ENCODE results near the gene ZNF610. TPM values are rescaled to one million over a fixed set of nuclear protein-coding genes. Genes with fewer than 3 reads are reported as not detected.

ZNF610 gene
- total and polyA plus RNA-seq, 5 experiments from 2014 or later: 0.97 to 7.5 (median 3.2) TPM

- H3K9me3 Mint-ChIP-seq: peaks cover 0 to 98% (median 65%) of the 10 kb centered on the region in 9 donors
- no peak overlapping the region for H3K4me3 Mint-ChIP-seq
- POLR2A ChIA-PET: no interaction called here
- H3K36me3 Mint-ChIP-seq: peaks cover 73 to 97% (median 78%) of the 10 kb centered on the region in 3 donors
- H3K27me3 Mint-ChIP-seq: no peaks in the 10 kb centered on the region
- no peaks in the 10 kb centered on the region for H3K4me1 Mint-ChIP-seq
- DNase-seq (no peak), ATAC-seq (no peak)
- H3K27ac Mint-ChIP-seq: no peak overlapping the region
Measured at GRCh38 chr19:52410276-52410675, 74.2 kb downstream of the ZNF610 start.

GRCh38 chr19:52415711-52416110 lies 79.7 kb downstream of the ZNF610 start:
- DNase-seq: no peak
- POLR2A ChIA-PET: no interaction called here
- Mint-ChIP-seq H3K4me1 (no peaks in the 10 kb centered on the region), H3K27ac (no peak overlapping the region), H3K9me3 (peaks cover 0 to 94% (median 57%) of the 10 kb centered on the region in 9 donors), H3K27me3 (no peaks in the 10 kb centered on the region), H3K4me3 (no peak overlapping the region), H3K36me3 (peaks cover 25 to 65% (median 65%) of the 10 kb centered on the region in 3 donors)
- no peak for ATAC-seq

Other genes with a start within 250 kb of the ZNF610 start
- 10 to 100 TPM; 39.4 to 46.1 TPM for gene ZNF841, start 240.5 kb upstream of the ZNF610 start, total RNA-seq
- gene ZNF841, start 240.5 kb upstream of the ZNF610 start, polyA plus RNA-seq: 1 to 10 TPM; 1.2 to 5.0 (median 1.5) TPM
- gene ZNF616, start 196.3 kb upstream of the ZNF610 start, total RNA-seq: 10 to 100 TPM; 15.5 to 16.7 TPM
- gene ZNF616, start 196.3 kb upstream of the ZNF610 start, polyA plus RNA-seq: 1 to 10 TPM; 2.3 to 6.7 (median 4.9) TPM
- gene ZNF836, start 164.6 kb upstream of the ZNF610 start, total RNA-seq: 10 to 100 TPM; 45.7 to 46.6 TPM
- gene ZNF836, start 164.6 kb upstream of the ZNF610 start, polyA plus RNA-seq: 10 to 100 TPM; 10.2 to 19.8 (median 12.8) TPM
- 100 to 1,000 TPM; 184 TPM for gene PPP2R1A, start 146.2 kb upstream of the ZNF610 start, total RNA-seq
- gene PPP2R1A, start 146.2 kb upstream of the ZNF610 start, polyA plus RNA-seq: 100 to 1,000 TPM; 148 to 174 (median 170) TPM
- 10 to 100 TPM; 61.0 to 67.2 TPM for gene ZNF766, start 66.7 kb upstream of the ZNF610 start, total RNA-seq
- 10 to 100 TPM; 49.6 to 70.5 (median 61.8) TPM for gene ZNF766, start 66.7 kb upstream of the ZNF610 start, polyA plus RNA-seq
- gene ZNF480, start 39.1 kb upstream of the ZNF610 start, total RNA-seq: 10 to 100 TPM; 27.3 to 28.2 TPM
- 10 to 100 TPM; 22.6 to 30.2 (median 29.1) TPM for gene ZNF480, start 39.1 kb upstream of the ZNF610 start, polyA plus RNA-seq
- gene ZNF880, start 33.7 kb downstream of the ZNF610 start, total RNA-seq: 10 to 100 TPM; 46.5 to 57.9 TPM
- gene ZNF880, start 33.7 kb downstream of the ZNF610 start, polyA plus RNA-seq: 10 to 100 TPM; 38.7 to 46.8 (median 40.4) TPM
- gene ZNF528, start 61.6 kb downstream of the ZNF610 start, total RNA-seq: 10 to 100 TPM; 57.9 to 62.4 TPM
- 10 to 100 TPM in 2 of 3 donors, 1 to 10 TPM in 1; 9.2 to 12.4 (median 11.0) TPM for gene ZNF528, start 61.6 kb downstream of the ZNF610 start, polyA plus RNA-seq
- gene ZNF534, start 92.9 kb downstream of the ZNF610 start, total RNA-seq: not detected
- gene ZNF534, start 92.9 kb downstream of the ZNF610 start, polyA plus RNA-seq: not detected
- gene ZNF578, start 117.3 kb downstream of the ZNF610 start, total RNA-seq: 1 to 10 TPM; 5.5 to 6.1 TPM
- gene ZNF578, start 117.3 kb downstream of the ZNF610 start, polyA plus RNA-seq: 1 to 10 TPM; 3.0 to 3.5 (median 3.4) TPM
- gene ZNF808, start 191.4 kb downstream of the ZNF610 start, total RNA-seq: 10 to 100 TPM; 51.6 to 58.3 TPM
- 10 to 100 TPM in 2 of 3 donors, 1 to 10 TPM in 1; 8.0 to 13.2 (median 12.9) TPM for gene ZNF808, start 191.4 kb downstream of the ZNF610 start, polyA plus RNA-seq
- gene ZNF701, start 234.0 kb downstream of the ZNF610 start, total RNA-seq: 10 to 100 TPM; 35.8 to 40.3 TPM
- gene ZNF701, start 234.0 kb downstream of the ZNF610 start, polyA plus RNA-seq: 10 to 100 TPM; 13.6 to 14.4 (median 14.1) TPM

Data from naive thymus-derived CD8-positive, alpha-beta T cell (primary cell).